Ishikawa (cell line): ENCODE results near the gene RPS13.

Experiments used
- EP300 ChIP-seq: IDR thresholded peaks from 2 replicates; pipeline ENCODE4 v1.6.1; 2012; ENCODE audit warnings: borderline replicate concordance
- FOXM1 ChIP-seq: IDR thresholded peaks from 2 replicates; pipeline ENCODE4 v1.6.1; 2012; ENCODE audit warnings: low read depth, borderline replicate concordance
- MAX ChIP-seq: IDR thresholded peaks from 2 replicates; pipeline ENCODE4 v1.6.1; 2012
- YY1 ChIP-seq: IDR thresholded peaks from 2 replicates; pipeline ENCODE4 v1.6.1; 2012; ENCODE audit warnings: low read depth

GRCh38 chr11:17075506-17075905 is 2.0 kb downstream of the RPS13 start:
- TF ChIP-seq YY1 (no peak), MAX (no peak), EP300 (no peak), FOXM1 (no peak)
